Endothelial cell of umbilical vein (primary cell): Measurements from ENCODE around the gene FAHD1. TPM values are rescaled to one million over a fixed set of nuclear protein-coding genes. Genes with fewer than 3 reads are reported as not detected.

Source experiments
- BruUV-seq: library from RNA; stranded (reverse); fragments of 400-500 nt; replicated peaks from 2 replicates; lab custom pipeline; 2021; lab: Mats Ljungman, UMichigan
- CTCF ChIA-PET: fragments of 300-600, 350-600 bp; sonication (Branson Sonifier 250); formaldehyde crosslinking; loops from one replicate; lab custom pipeline; 2021; ENCODE audit warnings: antibody characterized with exemption, inconsistent platforms; lab: Charles Lee
- POLR2A ChIA-PET: fragments of 300-600, 350-600 bp; sonication (Branson Sonifier 250); formaldehyde crosslinking; loops from one replicate; lab custom pipeline; 2021; ENCODE audit warnings: antibody characterized with exemption, inconsistent platforms; lab: Charles Lee
- DNase-seq: peaks from one replicate; pipeline ENCODE4 v3.0.0-alpha.2; 2011; ENCODE audit warnings: low read depth, low spot score
- FAIRE-seq: peaks from 2 replicates; lab custom pipeline; 2011; peaks lifted over from hg19 to GRCh38; lab: Jason Lieb, UNC
- H2AFZ ChIP-seq: 2 replicates; pipeline ENCODE4 v1.6.0; 2012; ENCODE audit warnings: low read depth, low read length, control low read depth, inconsistent platforms
- H3K27ac ChIP-seq: 2 replicates; pipeline ENCODE4 v1.5.1; 2011; ENCODE audit warnings: low read depth, mild to moderate bottlenecking, control low read depth, low read length, moderate library complexity; ENCODE audit not compliant: insufficient read depth
- H3K27me3 ChIP-seq, 2 experiments: 2 replicates each; pipeline versions ENCODE4 v1.6.0 to v1.6.1; 2011; ENCODE audit warnings: low read length in 2 of 2, mixed read lengths in 1 of 2; ENCODE audit not compliant: control insufficient read depth in 2 of 2, insufficient read depth in 2 of 2
- H3K36me3 ChIP-seq, 2 experiments: 2 replicates in 1 of 2; 3 replicates in 1 of 2; pipeline ENCODE4 v1.5.1; 2011; ENCODE audit warnings: low read length in 2 of 2, mild to moderate bottlenecking in 1 of 2, moderate library complexity in 1 of 2; ENCODE audit not compliant: control insufficient read depth in 2 of 2, insufficient read depth in 2 of 2; ENCODE audit errors: extremely low read depth in 1 of 2
- H3K4me1 ChIP-seq: 3 replicates; pipeline ENCODE4 v1.5.1; 2011; ENCODE audit warnings: mild to moderate bottlenecking, low read length; ENCODE audit not compliant: control insufficient read depth, insufficient read depth; ENCODE audit errors: extremely low read depth
- H3K4me2 ChIP-seq: 2 replicates; pipeline ENCODE4 v1.6.1; 2011; ENCODE audit warnings: low read length, control low read depth, mixed read lengths; ENCODE audit not compliant: insufficient read depth
- H3K4me3 ChIP-seq, 3 experiments: fragments of 200-600 bp in 1 of 3; sonication (generic), shearing (Covaris generic) in 1 of 3; replicated peaks in 1 of 3; 2 replicates each; pipeline ENCODE4 v1.5.1; 2011 to 2016; ENCODE audit warnings: control low read depth in 3 of 3, low read length in 3 of 3, mild to moderate bottlenecking in 2 of 3, inconsistent platforms in 1 of 3, low read depth in 1 of 3, moderate library complexity in 1 of 3; ENCODE audit not compliant: insufficient read depth in 1 of 3
- H3K79me2 ChIP-seq: 2 replicates; pipeline ENCODE4 v1.6.0; 2012; ENCODE audit warnings: low read length, inconsistent platforms; ENCODE audit not compliant: control insufficient read depth, insufficient read depth
- H3K9ac ChIP-seq: replicated peaks from 2 replicates; pipeline ENCODE3; 2011; ENCODE audit warnings: low read length, control low read depth; ENCODE audit not compliant: insufficient read depth; ENCODE audit errors: extremely low read depth
- H3K9me1 ChIP-seq: replicated peaks from 3 replicates; pipeline ENCODE4 v1.6.0; 2011; ENCODE audit warnings: mild to moderate bottlenecking, low read length; ENCODE audit not compliant: control insufficient read depth, insufficient read depth; ENCODE audit errors: extremely low read depth
- H3K9me3 ChIP-seq: replicated peaks from 2 replicates; pipeline ENCODE4 v1.5.1; 2012; ENCODE audit warnings: low read length, inconsistent platforms; ENCODE audit not compliant: control insufficient read depth, insufficient read depth
- H4K20me1 ChIP-seq: replicated peaks from 2 replicates; pipeline ENCODE3; 2011; ENCODE audit warnings: mild to moderate bottlenecking, low read length; ENCODE audit not compliant: control insufficient read depth, insufficient read depth; ENCODE audit errors: extremely low read depth
- EZH2 ChIP-seq: IDR thresholded peaks from 2 replicates; pipeline ENCODE4 v1.6.1; 2012; ENCODE audit warnings: borderline replicate concordance, low read depth, mild to moderate bottlenecking, moderate library complexity, low read length, inconsistent platforms; ENCODE audit not compliant: severe bottlenecking
- FOS ChIP-seq: IDR thresholded peaks from 2 replicates; pipeline ENCODE4 v1.6.1; 2011; ENCODE audit warnings: mild to moderate bottlenecking, low read length, moderate library complexity, borderline replicate concordance; ENCODE audit not compliant: insufficient read depth
- GATA2 ChIP-seq: IDR thresholded peaks from 2 replicates; pipeline ENCODE4 v1.7.0; 2011; ENCODE audit warnings: low read depth, mild to moderate bottlenecking, moderate library complexity, mixed read lengths, low read length; ENCODE audit not compliant: insufficient read length, insufficient read depth
- JUN ChIP-seq: IDR thresholded peaks from 2 replicates; pipeline ENCODE4 v1.6.1; 2011; ENCODE audit warnings: borderline replicate concordance, low read depth; ENCODE audit not compliant: insufficient read length, insufficient read depth
- MYC ChIP-seq: IDR thresholded peaks from one replicate; pipeline ENCODE4 v1.6.1; 2011; ENCODE audit warnings: mild to moderate bottlenecking, low read depth, low read length
- POLR2A ChIP-seq: IDR thresholded peaks from 2 replicates; pipeline ENCODE4 v1.6.1; 2012; ENCODE audit warnings: low read depth, mild to moderate bottlenecking, control low read depth, low read length
- POLR2AphosphoS5 ChIP-seq: IDR thresholded peaks from 2 replicates; pipeline ENCODE4 v1.6.1; 2012; ENCODE audit warnings: low read depth, mild to moderate bottlenecking, control low read depth, low read length, moderate library complexity; ENCODE audit not compliant: insufficient read depth
- dilution Hi-C: fragments of 300-500 bp; cut with MboI; formaldehyde crosslinking; loops from one replicate; pipeline ENCODE4 v1.15.0; 2019; ENCODE audit warnings: low sequenced_read_pairs; ENCODE audit not compliant: extremely low pct_ligation_motif_present
- intact Hi-C: fragments of 100-400 bp; cut with micrococcal nuclease; formaldehyde crosslinking; loops from one replicate; pipeline ENCODE4 v1.10.0; 2022
- polyA plus RNA-seq, 4 experiments: library from polyadenylated mRNA; depleted of rRNA in 3 of 4; stranded (reverse) in 3 of 4; unstranded in 1 of 4; fragments of >200 nt; gene quantifications; 2 replicates each; pipeline versions ENCODE4 v1.2.1 to v1.2.3, GENCODE V29; 2011 to 2012; ENCODE audit warnings: missing spikeins in 1 of 4
- total RNA-seq: library from RNA; stranded (reverse); gene quantifications from 2 replicates; pipeline ENCODE4 v1.2.3, GENCODE V29; 2021
- TF ChIP-seq, protein P1 (sequence below), 2 donors: IDR thresholded peaks; 1 replicate in 1 of 2; 2 replicates in 1 of 2; pipeline ENCODE4 v1.5.1; 2011; ENCODE audit warnings: low read length in 2 of 2, mild to moderate bottlenecking in 2 of 2, moderate library complexity in 2 of 2, control low read depth in 1 of 2, inconsistent platforms in 1 of 2, low read depth in 1 of 2; ENCODE audit not compliant: insufficient read depth in 1 of 2; ENCODE audit errors: extremely low read depth in 1 of 2
- TF ChIP-seq, protein P2 (sequence below): IDR thresholded peaks from 2 replicates; pipeline ENCODE4 v1.6.1; 2011; ENCODE audit not compliant: insufficient read depth, insufficient read length

FAHD1 gene
- total and polyA plus RNA-seq, 2 donors (not counting 3 experiments of a cell fraction or from before 2014, with no cell fraction given) = 44.8 to 69.2 TPM

DNA sequence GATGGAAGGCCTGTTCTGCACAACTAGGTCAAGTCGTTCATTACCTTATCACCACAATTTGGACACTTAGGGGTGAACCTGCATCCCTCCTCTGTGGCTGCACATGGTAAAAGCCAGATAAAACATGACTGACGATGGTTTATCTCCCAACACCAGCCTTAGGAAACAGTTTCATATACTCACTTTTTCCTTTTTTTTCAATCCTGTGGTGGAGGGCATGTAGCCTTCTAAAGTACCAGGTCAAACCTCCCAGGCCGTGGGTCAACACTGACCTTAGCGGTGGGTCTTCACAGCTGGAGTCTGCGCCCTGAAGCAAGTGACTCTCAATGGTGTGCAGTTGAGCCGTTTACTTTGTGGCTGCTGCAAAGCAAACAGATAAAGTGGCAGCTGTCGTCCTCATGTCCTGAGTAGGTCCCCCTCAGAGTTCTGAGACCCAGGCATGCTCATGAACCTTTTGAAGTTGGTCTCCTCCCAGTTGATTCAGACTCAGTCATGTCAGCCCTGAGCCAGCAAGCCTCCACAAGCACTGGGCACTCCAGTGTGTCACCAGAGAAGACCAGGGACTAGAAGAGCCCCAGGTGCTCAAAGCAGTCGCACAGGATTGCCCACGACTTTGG lies 5.9 kb downstream of the FAHD1 start:
- DNase-seq = no peak

More for the DNA sequence above, 5.9 kb downstream of the FAHD1 start:
- H4K20me1 ChIP-seq = no peaks in the 10 kb centered on the region
- peaks cover 0 to 2% of the 10 kb centered on the region in 2 experiments for H3K36me3 ChIP-seq
- no peak overlapping the region for H3K4me2 ChIP-seq
- H3K4me3 ChIP-seq = no peak overlapping the region
- ChIA-PET POLR2A (no interaction called here), CTCF (no interaction called here)
- no peak overlapping the region for H3K27ac ChIP-seq
- H3K9me3 ChIP-seq = no peaks in the 10 kb centered on the region
- intact Hi-C loops (no loop called here), dilution Hi-C loops (no loop called here)
- peaks cover 13% of the 10 kb centered on the region for H3K79me2 ChIP-seq
- no peak overlapping the region for H3K9ac ChIP-seq
- peaks cover 14% of the 10 kb centered on the region for H3K4me1 ChIP-seq
- no peaks in the 10 kb centered on the region for H3K9me1 ChIP-seq
- no peak for FAIRE-seq
- no peaks in the 10 kb centered on the region for H3K27me3 ChIP-seq
- no peak overlapping the region for H2AFZ ChIP-seq
- TF ChIP-seq MYC (no peak), FOS (no peak), JUN (no peak), EZH2 (no peak), GATA2 (no peak), POLR2AphosphoS5 (no peak), POLR2A (no peak)
- TF ChIP-seq, protein P1, sequence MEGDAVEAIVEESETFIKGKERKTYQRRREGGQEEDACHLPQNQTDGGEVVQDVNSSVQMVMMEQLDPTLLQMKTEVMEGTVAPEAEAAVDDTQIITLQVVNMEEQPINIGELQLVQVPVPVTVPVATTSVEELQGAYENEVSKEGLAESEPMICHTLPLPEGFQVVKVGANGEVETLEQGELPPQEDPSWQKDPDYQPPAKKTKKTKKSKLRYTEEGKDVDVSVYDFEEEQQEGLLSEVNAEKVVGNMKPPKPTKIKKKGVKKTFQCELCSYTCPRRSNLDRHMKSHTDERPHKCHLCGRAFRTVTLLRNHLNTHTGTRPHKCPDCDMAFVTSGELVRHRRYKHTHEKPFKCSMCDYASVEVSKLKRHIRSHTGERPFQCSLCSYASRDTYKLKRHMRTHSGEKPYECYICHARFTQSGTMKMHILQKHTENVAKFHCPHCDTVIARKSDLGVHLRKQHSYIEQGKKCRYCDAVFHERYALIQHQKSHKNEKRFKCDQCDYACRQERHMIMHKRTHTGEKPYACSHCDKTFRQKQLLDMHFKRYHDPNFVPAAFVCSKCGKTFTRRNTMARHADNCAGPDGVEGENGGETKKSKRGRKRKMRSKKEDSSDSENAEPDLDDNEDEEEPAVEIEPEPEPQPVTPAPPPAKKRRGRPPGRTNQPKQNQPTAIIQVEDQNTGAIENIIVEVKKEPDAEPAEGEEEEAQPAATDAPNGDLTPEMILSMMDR (IDR thresholded peaks at IDR 0.05; ENCODE audit: extremely low read depth in 1 of 2, insufficient read depth in 1 of 2, low read depth in 1 of 2, low read length in 2 of 2) = no peak
- TF ChIP-seq, protein P2, sequence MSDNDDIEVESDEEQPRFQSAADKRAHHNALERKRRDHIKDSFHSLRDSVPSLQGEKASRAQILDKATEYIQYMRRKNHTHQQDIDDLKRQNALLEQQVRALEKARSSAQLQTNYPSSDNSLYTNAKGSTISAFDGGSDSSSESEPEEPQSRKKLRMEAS = no peak
- no TSS peak for BruUV-seq
